Measurements from ENCODE around the gene VSX1.

- TF ChIP-seq POLR2A (IDR thresholded peaks at IDR 0.05) (no peak), CTCF (IDR thresholded peaks at IDR 0.05) (no peak), POLR2AphosphoS5 (IDR thresholded peaks at IDR 0.05) (no peak)
Measured at GRCh38 chr20:25025986-25026605, 55.8 kb downstream of the VSX1 start.

All from stomach (tissue), 4 donors.